ENCODE data around the gene C6orf141.
"Not testable (repeated sequence)": the region's sequence is repeated elsewhere in the genome, so short reads cannot be mapped to it uniquely, and the experiment has no call there.

Gene C6orf141

GRCh38 chr6:49582529-49582928, 32.1 kb downstream of the C6orf141 start:
- DNase-seq: no peak

- not testable (repeated sequence) for DNase-seq
These were observed 36.8 kb downstream of the C6orf141 start for GRCh38 chr6:49587262-49587661.
